SK-N-SH (cell line): ENCODE measurements around the gene SETD7. TPM values are rescaled to one million over a fixed set of nuclear protein-coding genes. Genes with fewer than 3 reads are reported as not detected.

ENCODE experiments used
- CTCF ChIA-PET: fragments of 300-600, 350-600 bp; formaldehyde crosslinking; extraction: SDS; loops from one replicate; lab custom pipeline; 2021; lab: Yijun Ruan, JAX
- POLR2A ChIA-PET: fragments of 350-600 bp; sonication (Branson Sonifier 250); formaldehyde crosslinking; extraction: SDS; loops from one replicate; lab custom pipeline; 2020; ENCODE audit warnings: antibody characterized with exemption, inconsistent platforms; lab: Yijun Ruan, JAX
- DNase-seq: peaks from one replicate; pipeline ENCODE4 v3.0.0; 2012
- H2AFZ ChIP-seq: fragments of 200-600 bp; sonication (generic); 2 replicates; pipeline ENCODE4 v1.8.1; 2016; ENCODE audit warnings: antibody characterized with exemption, mild to moderate bottlenecking, low read depth
- H3F3A ChIP-seq: fragments of 200-600 bp; sonication (generic); replicated peaks from 2 replicates; pipeline ENCODE3; 2016; ENCODE audit warnings: antibody characterized with exemption, mild to moderate bottlenecking; ENCODE audit not compliant: insufficient read depth
- H3K27ac ChIP-seq, 2 experiments: fragments of 200-500 bp in 1 of 2; fragments of 200-600 bp in 1 of 2; sonication (Bioruptor generic) in 1 of 2; sonication (generic), shearing (Covaris generic) in 1 of 2; 2 replicates each; pipeline versions ENCODE4 v1.5.1 to v1.6.1; 2014 to 2016; ENCODE audit warnings: low read depth in 2 of 2, inconsistent platforms in 1 of 2, low read length in 1 of 2, mild to moderate bottlenecking in 1 of 2, mixed read lengths in 1 of 2
- H3K27me3 ChIP-seq: fragments of 200-600 bp; sonication (generic), shearing (Covaris generic); 2 replicates; pipeline ENCODE4 v1.6.1; 2016; ENCODE audit warnings: mixed run types; ENCODE audit not compliant: insufficient read depth
- H3K36me3 ChIP-seq, 2 experiments: fragments of 200-500 bp in 1 of 2; fragments of 200-600 bp in 1 of 2; sonication (Bioruptor generic) in 1 of 2; sonication (generic) in 1 of 2; replicated peaks in 1 of 2; 2 replicates each; pipeline versions ENCODE3 to v1.5.1; 2014 to 2016; ENCODE audit warnings: low read length in 1 of 2, mild to moderate bottlenecking in 1 of 2; ENCODE audit not compliant: insufficient read depth in 2 of 2, control insufficient read depth in 1 of 2
- H3K4me1 ChIP-seq, 2 experiments: fragments of 200-500 bp in 1 of 2; fragments of 200-600 bp in 1 of 2; sonication (Bioruptor generic) in 1 of 2; sonication (generic), shearing (Covaris generic) in 1 of 2; 2 replicates each; pipeline versions ENCODE4 v1.5.1 to v1.6.1; 2014 to 2016; ENCODE audit warnings: low read depth in 1 of 2, low read length in 1 of 2, mixed run types in 1 of 2; ENCODE audit not compliant: insufficient read depth in 2 of 2, control insufficient read depth in 1 of 2
- H3K4me2 ChIP-seq: fragments of 200-600 bp; sonication (generic), shearing (Covaris generic); 2 replicates; pipeline ENCODE4 v1.6.1; 2017; ENCODE audit warnings: mixed run types
- H3K4me3 ChIP-seq, 2 experiments: fragments of 200-500 bp in 1 of 2; fragments of 200-600 bp in 1 of 2; sonication (Bioruptor generic) in 1 of 2; sonication (generic), shearing (Covaris generic) in 1 of 2; 2 replicates each; pipeline versions ENCODE4 v1.5.1 to v1.8.1; 2014 to 2016; ENCODE audit warnings: low read depth in 2 of 2, inconsistent platforms in 1 of 2, low read length in 1 of 2, mild to moderate bottlenecking in 1 of 2, mixed read lengths in 1 of 2, moderate library complexity in 1 of 2
- H3K79me2 ChIP-seq: fragments of 200-600 bp; sonication (generic); 2 replicates; pipeline ENCODE4 v1.8.1; 2017; ENCODE audit warnings: mild to moderate bottlenecking; ENCODE audit not compliant: insufficient read depth
- H3K9ac ChIP-seq: fragments of 200-600 bp; sonication (generic); 2 replicates; pipeline ENCODE4 v1.6.1; 2017; ENCODE audit warnings: mixed run types
- H3K9me2 ChIP-seq: fragments of 200-600 bp; sonication (generic); 2 replicates; pipeline ENCODE4 v1.6.1; 2017; ENCODE audit warnings: mixed run types
- H3K9me3 ChIP-seq: fragments of 200-600 bp; sonication (generic); 2 replicates; pipeline ENCODE4 v1.6.1; 2017; ENCODE audit warnings: mixed run types, mild to moderate bottlenecking, moderate library complexity
- H4K20me1 ChIP-seq: fragments of 200-600 bp; sonication (generic); 2 replicates; pipeline ENCODE4 v1.6.1; 2017; ENCODE audit warnings: mild to moderate bottlenecking, mixed run types; ENCODE audit not compliant: insufficient read depth
- ELF1 ChIP-seq: IDR thresholded peaks from 2 replicates; pipeline ENCODE4 v1.4.0; 2012
- EZH2phosphoT487 ChIP-seq: fragments of 200-600 bp; sonication (generic); IDR thresholded peaks from 2 replicates; pipeline ENCODE4 v1.6.1; 2017; ENCODE audit warnings: low read depth, mixed run types, mild to moderate bottlenecking, antibody characterized with exemption, moderate library complexity, borderline replicate concordance
- FOSL2 ChIP-seq: IDR thresholded peaks from 2 replicates; pipeline ENCODE4 v1.4.0; 2012; ENCODE audit warnings: low read depth, mild to moderate bottlenecking, moderate library complexity, borderline replicate concordance
- FOXM1 ChIP-seq: IDR thresholded peaks from 2 replicates; pipeline ENCODE4 v1.4.0; 2012; ENCODE audit warnings: low read depth, mild to moderate bottlenecking
- MAX ChIP-seq: IDR thresholded peaks from 2 replicates; pipeline ENCODE4 v1.4.0; 2012; ENCODE audit warnings: low read depth
- MXI1 ChIP-seq: IDR thresholded peaks from 2 replicates; pipeline ENCODE4 v1.6.1; 2012; ENCODE audit warnings: mild to moderate bottlenecking, low read depth, low read length, improper control_type of control experiment
- NRF1 ChIP-seq: IDR thresholded peaks from 2 replicates; pipeline ENCODE4 v1.6.1; 2012; ENCODE audit warnings: low read depth, mild to moderate bottlenecking, low read length
- PBX3 ChIP-seq: IDR thresholded peaks from 2 replicates; pipeline ENCODE4; 2012
- RAD21 ChIP-seq: IDR thresholded peaks from 2 replicates; pipeline ENCODE4 v1.6.1; 2012; ENCODE audit warnings: mild to moderate bottlenecking, low read length
- RCOR1 ChIP-seq: fragments of 150-350 bp; IDR thresholded peaks from 2 replicates; pipeline ENCODE4 v1.6.1; 2017; ENCODE audit warnings: antibody characterized with exemption, low read length
- REST ChIP-seq: IDR thresholded peaks from 2 replicates; pipeline ENCODE4 v1.6.1; 2012; ENCODE audit warnings: mild to moderate bottlenecking, low read depth, low read length, moderate library complexity
- RFX5 ChIP-seq: IDR thresholded peaks from 2 replicates; pipeline ENCODE4 v1.6.1; 2012; ENCODE audit warnings: mild to moderate bottlenecking, improper control_type of control experiment, low read length
- RXRA ChIP-seq: IDR thresholded peaks from 2 replicates; pipeline ENCODE4 v1.4.0; 2012; ENCODE audit warnings: low read depth, mild to moderate bottlenecking, borderline replicate concordance
- TAF1 ChIP-seq: IDR thresholded peaks from 2 replicates; pipeline ENCODE4 v1.6.1; 2012; ENCODE audit warnings: low read depth, mild to moderate bottlenecking, low read length, moderate library complexity, borderline replicate concordance
- WGBS: methylation state at CpG from one replicate; pipeline ENCODE4 v1.1.6; 2017; ENCODE audit warnings: low lambda C conversion rate; 5-methylcytosine and 5-hydroxymethylcytosine counted together
- polyA plus RNA-seq, 3 experiments: library from polyadenylated mRNA; depleted of rRNA; stranded (reverse); fragments of >200 nt; gene quantifications; 2 replicates each; pipeline ENCODE4 v1.2.3, GENCODE V29; 2012

Gene SETD7
- polyA plus RNA-seq, 1 of the 3 experiments (the other 2 are of a cell fraction), result 5.0 TPM

GRCh38 chr4:139521754-139522401 lies 34.1 kb downstream of the SETD7 start:
- no peak overlapping the region for H3K9ac ChIP-seq
- H3K9me2 ChIP-seq, result no peaks in the 10 kb centered on the region
- no peak for DNase-seq
- H4K20me1 ChIP-seq, result no peaks in the 10 kb centered on the region
- H3K4me1 ChIP-seq, result no peaks in the 10 kb centered on the region
- H3F3A ChIP-seq, result no peaks in the 10 kb centered on the region
- H3K27me3 ChIP-seq, result no peaks in the 10 kb centered on the region
- CTCF ChIA-PET, result interaction anchor here (1.1 to 2.0 kb wide), 3 partner anchors 8 to 24 kb away, joined by 3 to 10 read pairs (median 5); no protein-coding TSS in a partner anchor
- no peak overlapping the region for H2AFZ ChIP-seq
- H3K79me2 ChIP-seq, result no peaks in the 10 kb centered on the region
- H3K27ac ChIP-seq, result no peak overlapping the region
- 96% methylated on average over 4 of the region's 4 CpGs for WGBS
- peaks cover 32 to 48% of the 10 kb centered on the region in 2 experiments for H3K36me3 ChIP-seq
- no peak overlapping the region for H3K4me2 ChIP-seq
- TF ChIP-seq RAD21 (no peak), REST (no peak), ELF1 (no peak), FOSL2 (no peak), FOXM1 (no peak), RFX5 (no peak), MAX (no peak), RXRA (no peak), EZH2phosphoT487 (no peak), RCOR1 (no peak), MXI1 (no peak), PBX3 (no peak), TAF1 (no peak), NRF1 (no peak)
- TF ChIP-seq, all 33 proteins: peak for 0
- Histone ChIP-seq H3K4me3 (no peak overlapping the region), H3K9me3 (no peaks in the 10 kb centered on the region)
- POLR2A ChIA-PET, result no interaction called here
